ENCODE measurements around the gene CTCF.

The CTCF gene

DNA sequence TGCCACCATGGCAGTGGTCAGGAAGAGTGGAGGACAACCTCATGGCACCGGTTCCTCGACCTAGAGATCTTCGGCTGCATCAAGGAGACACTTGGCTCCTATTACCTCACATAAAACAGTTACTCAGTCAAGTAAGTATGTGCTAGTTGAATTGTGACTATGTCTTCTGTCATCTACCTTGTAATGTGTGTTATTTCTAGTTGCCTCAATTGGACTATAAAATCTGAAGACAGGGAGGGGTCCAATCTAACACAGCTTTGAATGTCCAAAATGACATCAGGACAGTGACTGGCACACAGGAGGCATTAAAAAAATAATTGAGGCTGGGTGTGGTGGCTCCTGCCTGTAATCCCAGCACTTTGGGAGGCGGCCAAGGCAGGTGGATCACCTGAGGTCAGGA is 121.4 kb downstream of the CTCF start:
- DNase-seq (ENCODE audit: low spot score) = no peak

DNA sequence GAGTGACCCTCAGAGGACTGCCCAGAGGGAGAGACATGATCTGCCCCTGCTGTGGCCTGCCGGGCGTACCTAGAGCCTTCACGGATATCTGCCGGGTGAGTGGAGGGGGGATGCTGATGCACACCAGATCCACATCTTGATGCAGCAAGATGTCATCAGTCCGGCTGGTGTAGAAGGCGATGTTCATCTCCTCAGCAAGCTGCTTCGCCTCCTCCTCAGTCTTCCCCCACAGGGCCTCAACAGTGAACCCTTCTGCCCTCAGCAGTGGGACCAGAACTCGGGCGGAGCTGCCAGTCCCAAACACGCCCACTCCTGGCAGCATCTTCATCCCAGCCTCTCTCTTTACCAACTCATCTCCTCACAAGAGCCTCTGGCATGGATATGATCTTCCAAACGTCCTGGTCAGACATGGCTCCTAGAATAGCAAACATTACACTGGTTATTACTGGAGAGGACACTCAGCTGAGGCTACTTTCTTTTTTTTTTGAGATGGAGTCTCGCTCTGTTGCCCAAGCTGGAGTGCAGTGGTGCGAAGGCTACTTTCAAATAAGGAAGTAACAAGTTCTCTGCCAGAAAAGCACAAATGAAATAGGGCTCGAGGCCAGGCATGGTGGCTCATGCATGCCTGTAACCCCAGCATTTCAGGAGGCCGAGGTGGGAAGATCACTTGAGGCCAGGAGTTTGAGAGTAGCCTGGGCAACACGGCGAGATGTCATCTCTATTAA is 123.2 kb downstream of the CTCF start:
- no peak for DNase-seq (ENCODE audit: low spot score)

All from putamen (tissue), 1 donor.